GM12864 (cell line): ENCODE results near the gene DCBLD2.

Experiments
- DNase-seq: peaks from one replicate; pipeline ENCODE4 v3.0.0-alpha.2; 2011; ENCODE audit warnings: low read depth
- H3K4me3 ChIP-seq: 2 replicates; pipeline ENCODE4 v1.5.1; 2011; ENCODE audit warnings: mild to moderate bottlenecking, low read depth, low read length, control low read depth
- CTCF ChIP-seq: IDR thresholded peaks from 2 replicates; pipeline ENCODE4 v1.5.1; 2011; ENCODE audit warnings: low read depth, mild to moderate bottlenecking, moderate library complexity, low read length, control low read depth, inconsistent platforms; ENCODE audit errors: missing control alignments

DCBLD2 gene

DNA sequence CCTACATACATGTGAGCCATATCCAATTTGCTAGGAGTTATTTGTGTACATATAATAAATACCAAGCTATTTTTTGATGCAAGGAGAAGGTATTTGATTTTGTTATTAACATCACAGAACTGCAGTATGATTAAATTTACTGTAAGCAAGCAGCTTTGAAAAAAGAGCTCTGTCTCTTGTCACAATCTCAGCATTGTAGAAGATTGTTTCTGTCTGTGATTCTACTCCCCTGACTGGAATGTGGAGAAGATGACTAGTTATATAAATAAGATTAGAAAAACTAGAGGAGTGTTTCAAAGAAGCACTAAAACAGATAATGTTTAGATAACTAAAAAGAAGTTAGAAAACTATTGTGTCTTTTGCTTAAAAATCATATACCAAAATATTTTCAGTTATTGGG lies 17.1 kb upstream of the DCBLD2 start:
- no peak for TF ChIP-seq CTCF
- no peak for DNase-seq
- no peak overlapping the region for H3K4me3 ChIP-seq

DNA sequence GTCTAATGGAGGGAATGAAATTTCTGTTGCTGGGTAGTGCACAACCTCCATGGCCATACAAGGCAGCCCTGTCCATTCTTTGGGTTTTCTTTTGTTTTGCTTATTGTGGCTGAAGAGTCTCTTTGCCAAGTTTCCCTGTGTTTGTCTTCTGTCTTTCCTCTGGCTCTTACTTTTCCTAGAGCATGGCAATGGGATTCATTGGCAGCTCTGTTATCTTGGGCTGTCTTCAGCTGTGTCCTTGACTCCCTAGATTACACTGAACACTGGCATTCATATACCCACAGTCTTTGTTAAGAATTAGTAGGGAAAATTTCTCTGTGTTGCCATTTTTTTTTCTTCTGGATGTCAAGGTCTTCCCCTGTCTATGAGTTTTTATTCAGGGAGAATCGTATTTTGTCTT lies 16.1 kb upstream of the DCBLD2 start:
- DNase-seq = no peak
- no peak overlapping the region for H3K4me3 ChIP-seq
- no peak for TF ChIP-seq CTCF

GRCh38 chr3:98914210-98915080 lies 12.9 kb upstream of the DCBLD2 start:
- no peak for DNase-seq
- no peak overlapping the region for H3K4me3 ChIP-seq
- TF ChIP-seq CTCF = no peak

GRCh38 chr3:98912448-98912847 lies 11.0 kb upstream of the DCBLD2 start:
- DNase-seq = no peak
- no peak for TF ChIP-seq CTCF

GRCh38 chr3:98906230-98906629 lies 4.7 kb upstream of the DCBLD2 start:
- no peak for DNase-seq
- TF ChIP-seq CTCF = no peak
- no peak overlapping the region for H3K4me3 ChIP-seq

More at GRCh38 chr3:98912448-98912847, 11.0 kb upstream of the DCBLD2 start:
- no peak overlapping the region for H3K4me3 ChIP-seq

- no peak overlapping the region for H3K4me3 ChIP-seq
- no peak for TF ChIP-seq CTCF
- no peak for DNase-seq
Measured at GRCh38 chr3:98903705-98904481, 2.4 kb upstream of the DCBLD2 start.
